ENCODE results near the gene SCN1A.

The SCN1A gene

DNA sequence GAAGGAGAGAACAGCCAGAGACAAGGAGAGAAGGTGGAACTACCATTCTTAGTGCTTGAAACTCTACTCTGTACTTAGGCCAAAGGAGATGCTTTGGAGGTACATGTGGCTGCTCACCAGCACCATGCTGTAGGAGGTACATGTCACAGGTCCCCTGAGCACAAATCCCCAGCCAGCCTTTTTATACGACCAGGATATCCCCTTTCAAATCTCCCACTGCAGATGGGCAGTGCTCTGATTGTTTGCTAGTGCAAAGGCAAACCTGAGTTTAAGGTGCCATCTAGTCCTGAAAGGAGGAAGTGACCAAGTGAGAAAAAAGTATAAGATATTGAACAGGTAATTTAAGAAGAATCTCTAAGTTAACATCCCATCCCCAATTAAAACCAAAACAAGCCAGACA, 157.2 kb downstream of the SCN1A start:
- no peak for DNase-seq (ENCODE audit: low read depth)

DNA sequence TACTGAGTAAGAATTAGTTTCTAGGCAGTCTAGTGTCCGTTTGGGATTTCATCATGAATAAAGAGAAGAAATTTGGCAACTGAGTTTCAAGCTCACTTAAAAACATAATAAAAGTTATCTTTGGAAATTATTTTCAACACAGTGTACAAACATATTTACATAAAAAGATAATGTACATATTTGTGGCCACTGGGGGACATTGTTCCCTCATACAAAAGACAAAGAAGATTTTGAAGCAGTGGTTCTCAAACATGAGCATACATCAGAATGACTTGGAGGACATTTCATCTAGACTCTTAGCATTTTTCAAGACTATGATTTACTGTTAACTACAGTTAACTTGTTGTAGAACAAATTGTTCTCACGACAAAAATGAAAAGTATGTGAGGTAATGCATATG, 158.6 kb downstream of the SCN1A start:
- DNase-seq (ENCODE audit: low read depth) = no peak

DNA sequence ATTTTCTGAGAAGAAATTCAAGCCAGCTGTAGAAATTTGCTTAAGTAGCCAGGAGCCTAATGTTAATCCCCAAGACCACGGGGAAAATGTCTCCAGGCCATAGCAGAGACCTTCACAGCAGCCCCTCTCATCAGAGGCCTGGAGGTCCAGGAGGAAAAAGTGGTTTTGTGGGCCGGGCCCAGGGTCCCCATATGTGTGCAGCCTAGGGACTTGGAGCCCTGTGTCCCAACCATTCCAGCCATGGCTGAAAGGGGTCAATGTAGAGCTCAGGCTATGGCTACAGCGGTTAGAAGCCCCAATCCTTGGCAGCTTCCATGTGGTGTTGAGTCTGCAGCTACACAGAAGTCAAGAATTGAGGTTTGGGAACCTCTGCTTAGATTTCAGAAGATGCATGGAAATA, 160.1 kb downstream of the SCN1A start:
- DNase-seq (ENCODE audit: low read depth) = no peak

- DNase-seq (ENCODE audit: low read depth) = no peak
Observed at GRCh38 chr2:165961818-165962217, 166.0 kb downstream of the SCN1A start.

GRCh38 chr2:165959371-165959770, 168.4 kb downstream of the SCN1A start:
- DNase-seq (ENCODE audit: low read depth) = no peak

DNA sequence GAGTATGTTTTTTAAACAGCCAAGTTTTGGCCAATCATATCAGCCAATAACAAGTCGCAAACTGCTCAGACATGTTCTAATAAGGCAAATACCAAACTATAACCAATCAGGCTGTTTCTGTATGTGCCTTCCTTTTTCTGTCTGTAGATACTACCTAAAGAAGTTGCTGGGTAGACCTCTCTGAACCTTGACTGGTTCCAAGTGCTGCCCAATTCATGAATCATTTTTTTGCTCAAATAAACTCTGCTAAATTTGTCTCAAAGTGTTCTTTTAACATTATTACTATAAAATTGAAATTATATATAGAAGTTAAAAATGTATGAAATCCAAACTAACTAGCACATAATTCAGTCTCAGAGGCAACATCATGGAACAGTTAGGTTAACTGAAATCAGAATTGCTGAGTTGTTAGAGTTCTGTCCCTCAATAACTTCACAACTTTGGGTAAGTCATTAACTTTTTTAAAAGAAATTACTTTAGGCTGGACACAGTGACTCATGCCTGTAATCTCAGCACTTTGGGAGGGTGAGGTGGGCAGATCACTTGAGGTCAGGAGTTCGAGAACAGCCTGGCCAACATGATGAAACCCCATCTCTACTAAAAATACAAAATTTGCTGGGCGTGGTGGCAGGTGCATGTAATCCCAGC, 169.4 kb downstream of the SCN1A start:
- DNase-seq (ENCODE audit: low read depth) = no peak

- DNase-seq (ENCODE audit: low read depth) = no peak
Observed at GRCh38 chr2:165957030-165957675, 170.7 kb downstream of the SCN1A start.

DNA sequence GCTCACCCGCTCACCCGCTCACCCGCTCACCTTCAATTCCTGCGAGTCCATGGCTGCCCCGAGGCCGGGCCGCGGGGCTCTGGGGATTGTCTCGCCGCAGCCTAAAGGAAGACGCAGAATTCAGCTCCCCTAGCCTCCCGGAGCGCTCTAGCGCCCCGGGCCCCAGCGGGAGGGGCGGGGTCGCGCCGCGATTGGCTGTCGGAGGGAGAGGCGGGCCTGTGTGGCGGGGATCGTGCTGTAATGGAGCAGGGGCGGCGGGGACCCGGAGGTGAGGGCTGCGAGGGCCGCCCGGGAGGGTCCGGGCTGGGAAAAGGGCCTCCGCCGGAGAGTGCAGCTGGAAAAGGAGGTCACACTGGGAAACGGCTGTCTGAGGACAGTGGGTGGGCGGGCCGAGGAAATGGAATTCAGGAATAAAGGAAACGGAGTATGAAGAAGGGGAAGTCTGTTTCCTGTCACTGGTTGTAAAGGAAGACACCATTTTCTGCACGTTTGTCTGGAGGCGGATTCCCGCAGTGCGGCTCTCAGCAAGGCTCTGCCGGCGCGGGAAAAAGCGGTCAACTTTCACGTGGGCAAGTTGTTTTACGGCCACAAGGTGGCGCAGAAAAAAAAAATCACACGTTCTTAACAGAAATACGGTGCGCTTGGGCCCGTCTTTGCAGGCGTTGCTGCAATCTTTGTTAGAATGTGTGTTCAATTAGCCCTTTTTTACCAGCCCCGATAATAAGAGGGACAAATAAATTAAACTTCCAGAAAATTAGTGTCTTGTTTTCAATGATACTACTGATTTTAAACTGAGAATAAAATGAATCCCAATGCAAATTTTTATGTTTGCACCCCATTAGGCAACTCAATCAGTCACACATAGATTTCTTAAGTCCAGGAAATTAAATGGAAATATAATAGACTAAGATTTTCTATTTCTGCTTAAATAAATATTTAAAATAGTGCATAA, 173.9 kb downstream of the SCN1A start, which contains the start of gene TTC21B:
Gene TTC21B (minus strand): TSS at position 122 of the 952 bp plus-strand sequence. CDS start 71 bp downstream, at position 51.
- peak; percentile 83 for DNase-seq (ENCODE audit: low read depth)

GRCh38 chr2:165953306-165953654, 174.5 kb downstream of the SCN1A start:
- DNase-seq (ENCODE audit: low read depth) = no peak

GRCh38 chr2:165952741-165953211, 175.0 kb downstream of the SCN1A start:
- DNase-seq (ENCODE audit: low read depth) = no peak

DNA sequence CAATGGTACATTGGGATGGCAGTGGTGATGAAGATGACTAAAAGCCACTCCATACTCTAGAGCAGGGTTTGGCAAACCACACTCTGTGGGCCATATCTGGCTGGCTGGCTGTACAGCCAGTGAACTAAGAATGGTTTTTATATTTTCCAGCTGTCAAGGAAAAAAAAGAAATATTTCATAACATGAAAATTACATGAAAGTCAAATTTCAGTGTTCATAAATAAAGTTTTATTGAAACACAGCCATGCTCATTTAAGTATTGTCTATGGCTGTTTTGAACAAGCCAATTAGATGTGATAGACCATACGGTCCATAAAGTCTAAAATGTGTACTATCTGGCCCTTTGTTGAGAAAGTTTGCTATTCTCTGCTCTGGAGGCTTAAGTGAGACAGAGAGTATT, 175.7 kb downstream of the SCN1A start:
- no peak for DNase-seq (ENCODE audit: low read depth)

DNA sequence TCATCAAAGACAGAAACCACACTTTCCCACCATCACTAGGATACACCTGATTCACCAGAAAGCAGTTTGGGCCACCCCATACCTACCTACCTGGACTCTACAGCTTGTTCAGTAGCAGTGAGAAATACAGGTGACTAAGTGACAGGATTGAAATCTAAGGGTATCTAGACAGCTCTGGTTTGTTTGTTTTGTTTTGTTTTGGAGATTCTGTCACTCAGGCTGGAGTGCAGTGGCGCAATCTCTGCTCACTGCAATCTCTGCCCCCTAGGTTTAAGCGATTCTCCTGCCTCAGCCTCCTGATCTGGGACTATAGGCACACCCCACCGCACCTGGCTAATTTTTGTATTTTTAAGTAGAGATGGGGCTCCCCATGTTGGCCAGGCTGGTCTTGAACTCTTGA, 177.4 kb downstream of the SCN1A start:
- no peak for DNase-seq (ENCODE audit: low read depth)

- no peak for DNase-seq (ENCODE audit: low read depth)
Observed at GRCh38 chr2:165941827-165942226, 186.0 kb downstream of the SCN1A start.

DNA sequence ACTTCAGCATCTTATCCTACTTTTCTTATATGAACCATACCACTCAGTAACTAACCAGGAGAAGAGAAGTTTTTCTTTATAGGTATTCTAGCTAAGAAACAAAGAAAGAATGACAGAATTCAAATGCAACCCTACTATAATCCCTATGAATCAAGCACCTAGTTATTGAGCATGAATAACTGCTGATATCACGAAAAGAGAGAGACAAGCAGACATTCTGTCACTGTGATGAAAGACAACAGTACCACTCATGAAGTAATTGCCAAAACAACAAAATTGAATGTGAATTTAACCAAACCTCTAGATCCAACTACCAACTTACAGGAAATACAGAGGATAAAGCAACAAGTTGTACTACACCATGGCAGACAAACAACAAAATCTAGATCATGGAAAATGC, 189.6 kb downstream of the SCN1A start:
- no peak for DNase-seq (ENCODE audit: low read depth)

Measured in stimulated activated CD8-positive, alpha-beta memory T cell treated with anti-CD3 and anti-CD28 coated beads, Interleukin-15, amount 100 ng/mL, for 24 hours (primary cell).